MV-4-11 (cell line): ENCODE results near the gene VDR.

ENCODE experiments used
- DNase-seq: peaks from one replicate; lab custom pipeline; 2025; lab: John Stamatoyannopoulos, UW

VDR gene

DNA sequence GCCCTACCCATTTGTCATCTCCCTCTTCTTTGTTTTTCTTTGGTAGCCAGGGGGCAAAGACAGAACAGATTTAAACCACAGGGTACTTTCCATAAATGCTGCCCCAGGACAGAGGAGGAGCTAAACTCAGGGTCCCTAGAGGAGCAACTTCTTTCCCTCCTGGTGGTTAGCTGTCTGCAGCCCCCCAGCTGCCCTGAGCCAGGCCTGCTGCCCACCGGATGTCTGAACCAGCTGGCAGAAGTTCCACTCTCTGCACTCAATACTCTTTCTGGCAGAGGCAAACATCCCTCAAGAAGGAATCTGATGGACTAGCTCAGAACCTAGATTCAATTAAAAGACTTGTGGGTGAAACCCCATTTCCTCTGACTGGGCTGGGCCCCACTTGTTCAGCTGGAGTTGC, 10.7 kb downstream of the VDR start:
- no peak for DNase-seq

DNA sequence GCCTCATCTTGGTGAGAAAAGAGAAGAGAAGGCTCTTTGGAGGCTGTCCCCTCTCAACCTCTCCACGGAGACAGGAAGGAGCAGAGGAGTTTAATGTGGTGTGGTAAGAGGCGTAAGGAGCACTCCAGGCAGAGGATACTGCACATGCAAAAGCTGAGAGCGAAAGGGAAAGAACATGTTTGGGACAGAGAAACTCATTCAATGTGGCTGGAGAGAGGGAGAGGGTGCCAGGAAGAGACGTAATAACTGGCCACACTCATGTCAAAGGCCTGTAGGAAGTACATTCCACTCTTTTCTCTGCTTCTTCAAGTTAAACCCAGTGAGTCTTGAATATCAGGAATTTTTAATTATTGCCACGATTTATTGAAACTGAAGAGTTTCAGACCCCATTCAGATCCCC, 12.0 kb downstream of the VDR start:
- no peak for DNase-seq

DNA sequence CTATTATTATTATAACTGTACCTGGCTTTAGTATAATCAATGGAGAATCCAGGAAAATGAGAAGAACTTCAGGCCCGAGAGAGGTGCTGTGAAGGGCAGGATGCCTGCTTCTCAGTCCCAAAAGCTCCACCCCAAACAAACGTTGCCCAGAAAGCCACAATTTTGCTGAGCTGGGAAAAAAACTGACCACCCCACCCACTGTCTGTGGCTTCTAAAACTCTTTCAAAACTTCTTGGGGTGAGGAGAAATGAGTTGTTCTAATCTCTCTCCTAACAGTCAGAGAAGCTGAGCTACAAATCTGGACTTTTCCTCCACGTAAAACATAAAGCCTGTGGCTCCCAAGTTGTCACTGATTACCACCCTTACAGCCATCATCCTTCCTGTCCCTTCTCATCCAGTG, 13.4 kb downstream of the VDR start:
- peak; percentile 40 for DNase-seq

DNA sequence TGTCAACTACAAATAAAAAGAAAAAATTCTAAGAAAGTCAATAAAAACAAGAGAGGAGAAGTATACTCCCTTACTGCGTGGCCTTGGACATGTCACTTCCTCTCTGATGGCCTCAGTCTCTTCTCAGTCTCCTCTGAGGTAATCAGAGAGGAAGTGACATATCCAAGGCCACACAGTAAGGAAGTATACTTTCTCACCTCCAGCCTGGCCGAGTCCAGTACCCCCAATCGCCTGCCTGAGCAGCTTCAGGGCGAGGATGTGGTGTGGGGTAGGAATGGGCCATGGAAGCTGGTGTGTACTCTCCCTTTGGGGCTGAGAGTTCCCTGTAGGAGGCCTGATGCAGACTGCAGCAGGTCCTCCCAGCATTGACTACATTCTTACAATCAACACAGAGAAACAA, 15.8 kb downstream of the VDR start:
- peak; percentile 81 for DNase-seq

DNA sequence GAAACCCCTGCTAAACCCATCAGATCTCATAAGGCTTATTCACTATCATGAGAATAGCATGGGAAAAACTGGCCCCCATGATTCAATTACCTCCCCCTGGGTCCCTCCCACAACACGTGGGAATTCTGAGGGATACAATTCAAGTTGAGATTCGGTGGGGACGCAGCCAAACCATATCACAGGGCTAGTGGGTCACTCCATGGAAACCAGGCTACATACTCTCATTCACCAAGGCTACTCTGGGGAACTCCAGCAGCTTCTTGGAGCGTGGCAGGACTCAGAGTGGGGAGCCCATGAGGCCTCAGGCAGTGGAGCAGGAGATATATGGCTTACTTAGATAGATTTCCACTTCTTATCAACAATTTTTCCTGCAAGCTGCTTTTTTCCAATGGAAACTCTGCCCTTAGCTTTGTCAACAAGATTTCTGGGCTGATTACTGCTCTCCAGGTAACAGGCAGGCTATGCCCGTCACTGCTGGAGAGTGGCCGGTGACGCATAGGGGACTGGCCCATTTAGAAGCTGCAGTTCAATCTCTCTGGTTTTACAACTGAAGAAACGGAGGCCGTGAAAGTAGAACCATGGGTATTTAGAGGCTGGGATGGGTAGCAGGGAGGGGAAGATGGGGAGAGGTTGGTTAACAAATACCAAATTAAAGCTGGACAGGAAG, 16.5 kb downstream of the VDR start:
- DNase-seq = no peak

DNA sequence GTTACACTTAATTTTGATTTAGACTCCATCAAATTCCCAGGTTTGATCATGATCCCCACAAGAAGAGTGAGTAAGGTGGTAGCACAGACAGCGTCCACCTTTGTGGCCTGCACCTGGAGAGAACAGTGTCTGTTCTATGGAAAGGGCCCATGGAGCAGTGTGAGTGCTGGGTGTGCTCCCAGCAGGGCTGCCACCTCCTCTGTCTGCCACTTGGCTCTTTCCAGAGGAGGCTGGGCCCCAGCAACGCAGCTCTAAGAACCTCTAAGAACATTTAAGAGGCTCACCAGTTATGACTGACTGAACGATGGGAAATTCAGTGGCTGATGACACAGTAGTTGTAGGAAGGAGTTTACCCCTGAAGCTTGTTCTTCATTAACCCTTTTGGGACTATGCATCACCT, 17.3 kb downstream of the VDR start:
- DNase-seq = no peak

DNA sequence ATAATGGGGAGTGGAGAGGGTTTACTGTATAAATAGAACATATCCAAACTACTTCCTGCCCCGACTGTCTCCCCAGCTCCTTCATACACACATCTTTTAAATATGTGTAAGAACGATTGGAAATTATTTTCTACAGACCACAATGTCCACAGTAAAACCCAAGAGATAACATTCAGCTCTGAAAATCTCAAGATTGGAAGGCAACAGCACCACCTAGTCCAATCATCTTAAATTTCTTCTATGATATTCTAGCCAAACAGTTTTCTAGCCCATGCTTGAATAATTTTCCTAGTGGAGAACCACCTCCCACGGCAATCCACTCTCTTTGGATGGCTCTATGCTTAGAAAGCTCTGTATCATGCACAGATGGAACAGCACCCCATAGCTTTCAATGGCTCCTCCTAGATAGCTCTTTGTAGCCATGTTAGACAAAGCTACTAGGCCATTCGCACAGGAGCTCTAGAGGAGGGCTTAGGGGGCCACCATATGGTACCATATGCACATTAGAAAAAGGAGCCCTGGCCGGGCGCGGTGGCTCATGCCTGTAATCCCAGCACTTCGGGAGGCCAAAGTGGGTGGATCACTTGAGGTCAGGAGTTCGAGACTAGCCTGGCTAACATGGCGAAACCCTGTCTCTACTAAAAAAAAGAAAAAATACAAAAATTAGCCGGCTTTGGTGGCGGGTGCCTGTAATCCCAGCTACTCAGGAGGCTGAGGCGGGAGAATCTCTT, 18.1 kb downstream of the VDR start:
- no peak for DNase-seq

DNA sequence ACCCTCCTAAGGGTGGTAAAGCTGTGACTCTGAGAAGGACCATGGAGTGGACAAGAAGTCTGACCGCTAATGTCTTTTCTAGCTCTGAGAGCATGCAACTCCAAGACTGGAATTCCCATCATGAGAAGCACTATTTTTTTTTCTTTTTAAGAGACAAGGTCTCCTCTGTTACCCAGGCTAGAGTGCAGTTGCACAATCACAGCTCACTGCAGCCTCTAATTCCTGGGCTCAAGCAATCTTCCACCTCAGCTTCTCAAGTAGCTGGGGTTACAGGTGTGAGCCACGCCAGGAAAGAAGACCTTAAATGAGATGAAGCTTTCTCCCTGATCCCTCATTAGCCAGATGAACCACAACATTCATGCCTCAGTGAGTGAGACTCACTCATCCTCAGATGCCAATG, 19.2 kb downstream of the VDR start:
- DNase-seq = no peak

DNA sequence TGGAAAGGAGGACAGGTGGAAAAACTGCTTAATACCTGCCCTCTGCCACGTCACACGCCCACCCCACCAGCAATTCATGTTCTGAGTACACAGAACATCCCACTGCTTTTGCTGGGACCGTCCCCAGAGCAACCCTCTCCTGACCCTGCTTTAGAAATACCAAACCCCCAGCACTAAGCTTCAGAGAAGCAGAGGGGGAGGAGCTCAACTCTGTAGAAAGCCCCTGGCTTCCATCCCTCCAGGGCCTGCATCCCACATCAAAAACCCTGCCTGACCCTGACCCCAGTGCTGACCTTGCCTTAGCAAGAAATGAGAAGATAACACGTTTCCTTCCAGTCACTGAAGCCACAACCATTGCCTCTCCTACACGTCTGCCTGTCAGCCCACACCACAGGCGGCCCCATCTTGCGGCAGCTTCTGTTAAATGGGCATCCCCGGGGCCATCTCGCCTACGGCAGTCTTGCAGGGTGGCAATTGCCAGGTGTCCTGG, 19.7 kb downstream of the VDR start:
- DNase-seq = peak; percentile 9

DNA sequence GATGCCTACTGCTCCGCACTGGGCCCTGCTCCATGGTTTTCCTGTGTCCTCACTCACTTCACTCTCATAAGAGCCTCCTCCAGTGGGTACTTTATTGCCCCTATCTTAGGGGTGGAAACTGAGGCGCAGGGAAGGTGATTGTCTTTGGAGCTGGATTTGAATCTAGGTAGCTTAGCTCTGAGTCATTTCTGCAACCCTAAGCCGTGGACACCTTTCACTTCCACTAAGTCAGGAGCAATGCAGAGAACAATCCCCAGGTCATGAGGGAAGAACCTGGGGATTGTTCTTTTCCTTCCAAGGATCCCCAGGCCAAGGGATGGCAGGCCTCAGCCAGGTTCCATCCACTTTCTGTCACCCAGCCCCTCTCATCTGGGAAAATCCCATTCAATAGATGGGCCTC, 20.3 kb downstream of the VDR start:
- DNase-seq = no peak

DNA sequence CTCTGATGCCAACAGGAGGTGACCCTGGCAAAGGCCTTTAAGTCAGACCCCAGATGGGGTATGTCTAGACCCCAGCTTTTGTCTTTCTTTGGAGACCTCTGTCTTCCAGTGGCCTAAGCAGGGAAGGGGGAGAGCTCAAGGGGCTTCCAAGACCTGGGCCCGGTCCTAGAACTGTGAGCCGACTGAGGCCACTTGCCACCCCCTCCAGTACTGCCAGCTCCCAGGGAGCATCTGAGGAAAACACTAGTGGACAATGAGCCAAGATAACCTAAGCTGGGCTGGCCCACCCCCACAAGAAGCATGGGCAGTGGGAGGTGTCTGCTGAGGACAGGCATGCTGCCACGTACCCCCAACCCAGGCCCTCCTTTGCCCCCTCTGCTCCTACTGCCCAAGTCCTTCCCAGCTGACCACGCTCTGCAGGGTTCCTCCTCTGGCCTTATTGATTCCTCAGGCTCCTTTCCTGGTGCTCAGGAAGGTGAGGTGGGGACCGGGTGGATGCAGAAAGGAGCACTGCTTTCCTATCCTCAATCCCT, 21.1 kb downstream of the VDR start:
- no peak for DNase-seq

DNA sequence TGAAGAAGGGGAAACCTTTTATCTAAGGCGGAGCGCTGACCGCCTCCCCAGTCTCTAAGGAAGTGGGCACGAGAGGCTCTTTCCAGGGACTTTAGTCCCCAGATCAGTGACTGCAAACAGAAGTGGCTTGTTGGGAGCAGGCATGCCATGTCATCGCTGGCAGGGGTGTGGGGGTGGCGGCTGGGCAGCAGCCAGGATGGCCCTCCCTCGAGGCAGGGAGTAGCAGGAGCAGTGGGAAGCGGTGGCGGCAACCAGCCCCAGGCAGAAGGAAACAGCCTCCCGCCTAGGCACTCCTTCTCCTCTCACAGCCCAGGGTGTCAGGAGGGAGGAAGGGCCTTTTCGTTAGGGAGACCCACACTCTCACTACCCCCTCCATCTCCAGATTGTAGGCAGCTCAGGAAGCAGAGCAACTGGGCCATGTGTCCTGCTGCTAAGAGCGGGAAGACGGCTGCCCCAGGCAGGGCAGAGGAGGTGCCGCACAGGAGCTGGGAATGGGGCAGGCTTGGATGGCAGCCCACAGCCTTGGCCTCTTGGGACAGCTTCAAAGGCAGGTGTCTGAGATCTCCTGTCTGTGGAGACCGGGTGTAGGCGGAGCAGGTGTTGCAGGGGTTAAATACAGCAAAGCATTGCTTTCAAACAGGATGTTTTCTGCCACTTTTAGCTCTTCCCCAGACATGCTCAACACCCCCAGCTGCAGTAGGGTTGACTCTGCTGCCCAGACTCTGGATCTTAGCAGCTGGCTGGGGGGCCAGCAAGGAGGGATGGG, 21.8 kb downstream of the VDR start:
- no peak for DNase-seq

DNA sequence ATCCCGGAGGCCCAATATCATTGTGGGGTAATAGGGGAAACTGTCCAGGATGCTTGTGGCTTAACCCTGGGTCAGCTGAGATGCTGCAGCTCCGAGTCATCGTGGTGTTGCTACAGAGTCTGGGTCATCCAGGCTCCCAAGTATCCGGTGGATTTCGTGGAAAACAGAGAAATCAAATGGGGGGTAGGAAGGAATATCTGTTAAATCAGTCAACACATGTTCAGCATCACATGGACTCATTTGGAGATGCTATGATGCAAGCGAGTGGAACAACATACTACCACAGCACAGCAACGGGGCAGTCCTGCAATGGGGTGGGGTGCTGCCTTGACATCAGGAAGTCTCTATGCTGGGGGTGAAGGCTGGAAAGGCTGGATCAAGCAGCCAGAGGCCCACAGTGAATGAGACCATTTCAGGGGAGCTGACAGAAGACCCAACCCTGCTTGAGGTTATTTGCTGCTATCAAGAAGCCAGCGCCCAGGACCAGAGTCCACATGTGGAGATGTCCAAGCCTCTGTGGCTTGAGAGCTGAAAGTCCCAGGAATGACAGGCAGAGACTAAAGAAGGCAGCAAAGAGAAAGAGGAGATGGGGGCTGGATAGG, 22.9 kb downstream of the VDR start:
- DNase-seq = peak; percentile 81

DNA sequence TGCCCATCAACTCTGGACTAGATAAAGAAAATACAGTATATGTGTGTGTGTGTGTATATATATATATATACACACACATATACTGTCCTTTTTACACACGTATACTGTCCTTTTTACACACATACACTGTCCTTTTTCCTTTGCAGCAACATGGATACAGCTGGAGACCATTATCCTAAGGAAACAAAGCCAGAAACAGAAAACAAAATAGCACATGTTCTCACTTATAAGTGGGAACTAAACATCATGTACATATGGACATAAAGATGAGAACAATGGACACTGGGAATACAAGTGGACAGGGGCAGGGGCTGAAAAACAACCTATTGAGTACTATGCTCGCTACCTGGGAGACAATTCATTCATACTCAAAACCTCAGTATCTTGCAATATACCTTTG, 23.7 kb downstream of the VDR start:
- no peak for DNase-seq

DNA sequence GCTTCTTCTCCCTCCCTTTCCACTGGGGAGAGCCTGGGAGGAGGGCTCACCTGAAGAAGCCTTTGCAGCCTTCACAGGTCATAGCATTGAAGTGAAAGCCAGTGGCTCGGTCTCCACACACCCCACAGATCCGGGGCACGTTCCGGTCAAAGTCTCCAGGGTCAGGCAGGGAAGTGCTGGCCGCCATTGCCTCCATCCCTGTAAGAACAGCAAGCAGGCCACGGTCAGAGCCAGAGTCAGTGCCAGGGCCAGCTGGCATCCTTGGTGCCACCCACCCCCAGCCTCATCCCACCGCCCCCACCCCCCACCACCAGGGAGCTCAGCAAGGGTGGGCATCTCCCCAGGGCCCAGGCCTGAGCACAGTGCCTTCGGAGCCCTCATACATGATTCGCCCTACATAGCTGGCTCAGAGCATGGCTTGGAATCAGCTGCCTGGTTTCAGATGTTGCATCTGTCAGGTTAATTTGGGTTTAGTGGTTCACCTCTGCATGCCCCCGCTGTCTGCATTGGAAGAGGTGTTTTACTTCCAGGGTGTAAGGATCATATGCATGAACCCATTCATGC, 25.8 kb downstream of the VDR start:
- DNase-seq = no peak

DNA sequence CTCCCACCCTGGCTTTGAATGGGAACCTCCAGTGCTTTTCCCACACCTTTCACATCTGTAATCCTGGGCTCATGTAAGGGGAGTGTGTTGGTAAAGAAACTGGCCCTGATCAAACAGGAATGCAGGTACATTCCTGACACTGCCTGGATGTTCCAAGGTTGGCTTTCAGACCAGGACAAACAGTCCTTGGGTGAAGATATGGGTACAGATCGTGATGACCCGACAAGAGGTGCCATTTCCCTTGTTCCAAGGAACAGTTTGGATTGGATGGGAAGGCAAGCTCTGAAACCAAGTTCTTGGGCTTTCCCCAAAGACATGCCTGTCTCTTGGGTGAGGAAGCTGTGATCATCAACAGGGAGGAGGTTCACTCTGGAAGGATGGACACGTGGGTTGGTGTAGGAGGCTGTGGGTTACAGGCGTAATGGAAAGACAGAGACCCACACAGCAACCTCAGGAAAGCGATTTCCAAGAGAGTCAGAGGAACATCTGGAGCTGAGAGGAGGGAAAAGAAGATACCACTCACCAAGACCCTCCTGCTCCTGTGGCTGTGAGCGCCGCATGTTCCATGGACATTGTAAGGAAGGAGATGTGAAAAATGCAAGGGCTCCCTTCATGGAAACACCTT, 26.4 kb downstream of the VDR start:
- no peak for DNase-seq

DNA sequence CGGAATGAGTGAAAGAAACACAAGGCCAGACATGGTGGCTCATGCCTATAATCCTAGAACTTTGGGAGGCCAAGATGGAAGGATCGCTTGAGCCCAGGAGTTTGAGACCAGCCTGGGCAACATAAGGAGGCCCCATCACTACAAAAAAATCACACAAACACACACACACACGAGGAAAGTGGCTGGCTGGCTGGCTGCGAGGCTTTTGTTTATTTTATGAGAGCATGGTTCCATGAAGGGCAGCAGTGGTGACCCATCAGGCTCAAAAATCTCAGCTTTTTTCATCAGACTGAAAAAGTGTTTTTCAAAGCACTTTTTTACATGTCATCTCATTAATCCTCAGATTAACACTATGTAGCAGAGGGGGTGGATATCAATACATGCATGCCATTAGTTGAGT, 27.7 kb downstream of the VDR start:
- no peak for DNase-seq

DNA sequence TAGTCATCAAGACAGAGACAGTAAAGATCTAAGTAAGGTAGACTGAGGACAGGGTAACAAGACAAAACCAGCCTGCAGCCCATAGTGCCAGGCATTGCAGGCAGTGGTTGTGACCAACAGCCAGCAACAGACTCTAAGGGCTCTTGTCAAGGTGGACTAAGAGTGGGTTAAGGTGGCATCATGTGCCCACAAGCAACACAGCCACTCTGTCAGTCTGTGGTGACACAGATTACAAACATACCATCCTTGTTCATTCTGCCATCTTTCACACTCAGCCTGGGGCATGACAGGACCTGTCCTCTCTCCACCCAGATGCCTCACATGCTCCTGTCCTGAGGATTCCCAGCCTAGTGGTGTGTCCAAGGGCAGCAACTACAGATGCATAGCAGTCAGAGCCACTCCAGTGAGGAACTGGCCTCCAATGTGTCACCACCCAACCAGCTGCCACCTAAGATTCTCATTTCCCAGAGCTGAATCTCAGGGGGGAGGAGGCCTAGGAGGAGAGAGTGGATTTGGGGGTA, 28.3 kb downstream of the VDR start:
- DNase-seq = no peak

DNA sequence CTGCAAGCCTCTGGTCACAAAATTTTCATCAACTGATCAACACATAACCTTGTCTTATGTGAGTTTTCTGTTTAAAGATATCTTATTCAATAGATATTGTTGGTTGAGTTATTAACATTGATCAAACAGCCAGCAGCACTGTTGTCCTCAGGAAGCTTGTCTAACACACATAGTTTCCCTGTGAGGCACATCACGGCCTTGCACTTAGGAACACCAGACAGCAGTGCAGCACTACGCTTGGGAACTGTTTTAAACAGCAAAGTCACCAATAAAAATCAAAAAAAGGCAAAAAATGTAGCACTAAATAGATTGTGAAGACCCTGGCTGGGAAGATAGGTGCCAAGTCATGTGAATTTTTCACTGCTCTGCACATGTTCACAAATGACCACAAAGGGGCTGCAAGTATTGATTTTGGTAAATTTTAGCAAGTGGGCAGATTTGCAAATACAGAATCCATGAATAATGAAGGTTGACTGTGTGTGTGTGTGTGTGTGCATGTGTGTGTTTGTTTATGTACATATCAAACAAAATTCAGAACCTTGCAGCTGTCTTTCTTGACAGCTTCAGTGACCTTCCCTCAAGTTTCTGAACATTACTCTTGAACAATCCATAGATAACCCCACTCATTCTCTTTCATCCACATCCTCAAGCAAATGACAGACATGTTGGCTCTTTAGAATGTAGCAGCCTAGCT, 28.9 kb downstream of the VDR start:
- DNase-seq = no peak

DNA sequence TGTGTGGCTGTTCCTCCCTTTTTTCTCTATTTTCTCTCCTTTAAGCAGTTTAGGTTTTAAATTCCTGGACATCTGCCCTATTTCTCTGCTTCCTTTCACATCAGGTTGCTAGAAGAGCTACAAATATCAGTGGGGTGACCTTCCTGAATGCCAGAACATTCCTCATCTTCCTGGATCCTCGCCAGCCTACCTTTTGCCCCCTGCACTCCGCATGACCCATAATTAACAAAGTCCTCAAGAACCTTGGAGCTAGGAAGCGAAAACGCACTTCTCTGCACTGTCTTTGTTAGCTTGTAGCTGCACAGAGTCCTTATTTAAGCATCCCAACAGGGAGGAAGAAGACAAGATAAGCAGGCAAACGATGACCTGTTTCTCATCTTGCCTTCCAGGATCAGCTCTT, 30.5 kb downstream of the VDR start:
- no peak for DNase-seq
